ENCODE measurements around the gene LRMDA.

GRCh38 chr10:76444034-76444800 is 1012.8 kb downstream of the LRMDA start:
- no peak for TF ChIP-seq POLR2A (IDR thresholded peaks at IDR 0.05)
- no peak for TF ChIP-seq CTCF (IDR thresholded peaks at IDR 0.05)
